ENCODE results near the gene FILIP1L.

The FILIP1L gene

GRCh38 chr3:99980606-99981005, 133.7 kb downstream of the FILIP1L start:
- TF ChIP-seq CTCF (IDR thresholded peaks at IDR 0.05; ENCODE audit: low read depth, low read length) = no peak
- no peak for DNase-seq (ENCODE audit: low read depth in 2 of 2)
- no peak overlapping the region for H3K4me3 ChIP-seq (replicated peaks in 1 of 2; ENCODE audit: low read depth in 2 of 2, low read length in 2 of 2)

- DNase-seq (ENCODE audit: low read depth in 2 of 2) = no peak
- no peak overlapping the region for H3K4me3 ChIP-seq (replicated peaks in 1 of 2; ENCODE audit: low read depth in 2 of 2, low read length in 2 of 2)
- no peak for TF ChIP-seq CTCF (IDR thresholded peaks at IDR 0.05; ENCODE audit: low read depth, low read length)
Observed at GRCh38 chr3:99978221-99978620, 136.1 kb downstream of the FILIP1L start.

- H3K4me3 ChIP-seq (replicated peaks in 1 of 2; ENCODE audit: low read depth in 2 of 2, low read length in 2 of 2) = no peak overlapping the region
- TF ChIP-seq CTCF (IDR thresholded peaks at IDR 0.05; ENCODE audit: low read depth, low read length) = no peak
- DNase-seq (ENCODE audit: low read depth in 2 of 2) = no peak
Observed at GRCh38 chr3:99976584-99976983, 137.7 kb downstream of the FILIP1L start.

- no peak for DNase-seq (ENCODE audit: low read depth in 2 of 2)
- TF ChIP-seq CTCF (IDR thresholded peaks at IDR 0.05; ENCODE audit: low read depth, low read length) = no peak
- no peak overlapping the region for H3K4me3 ChIP-seq (replicated peaks in 1 of 2; ENCODE audit: low read depth in 2 of 2, low read length in 2 of 2)
Observed at GRCh38 chr3:99974989-99975388, 139.3 kb downstream of the FILIP1L start.

- no peak for TF ChIP-seq CTCF (IDR thresholded peaks at IDR 0.05; ENCODE audit: low read depth, low read length)
Observed at GRCh38 chr3:99972380-99973104, 141.8 kb downstream of the FILIP1L start.

GRCh38 chr3:99971761-99972160, 142.5 kb downstream of the FILIP1L start:
- H3K4me3 ChIP-seq (replicated peaks in 1 of 2; ENCODE audit: low read depth in 2 of 2, low read length in 2 of 2) = no peak overlapping the region
- no peak for TF ChIP-seq CTCF (IDR thresholded peaks at IDR 0.05; ENCODE audit: low read depth, low read length)

More at GRCh38 chr3:99972380-99973104, 141.8 kb downstream of the FILIP1L start:
- no peak for DNase-seq (ENCODE audit: low read depth in 2 of 2)
- no peak overlapping the region for H3K4me3 ChIP-seq (replicated peaks in 1 of 2; ENCODE audit: low read depth in 2 of 2, low read length in 2 of 2)

GRCh38 chr3:99970198-99970597, 144.1 kb downstream of the FILIP1L start:
- no peak for DNase-seq (ENCODE audit: low read depth in 2 of 2)
- no peak overlapping the region for H3K4me3 ChIP-seq (replicated peaks in 1 of 2; ENCODE audit: low read depth in 2 of 2, low read length in 2 of 2)
- no peak for TF ChIP-seq CTCF (IDR thresholded peaks at IDR 0.05; ENCODE audit: low read depth, low read length)

More at GRCh38 chr3:99971761-99972160, 142.5 kb downstream of the FILIP1L start:
- no peak for DNase-seq (ENCODE audit: low read depth in 2 of 2)
